GM19452 (cell line): ENCODE measurements around the gene SLC25A21.
A peak's percentile ranks its signal among the peaks of the same experiment; 100 is the strongest.

ENCODE experiments used
- ATAC-seq: cut with Tn5 transposase; IDR thresholded peaks from one replicate; pipeline ENCODE4 v1.9.1; 2021; ENCODE audit not compliant: unreplicated experiment

Gene SLC25A21

GRCh38 chr14:36948157-36948859 is 224.1 kb downstream of the SLC25A21 start:
- ATAC-seq: no peak

DNA sequence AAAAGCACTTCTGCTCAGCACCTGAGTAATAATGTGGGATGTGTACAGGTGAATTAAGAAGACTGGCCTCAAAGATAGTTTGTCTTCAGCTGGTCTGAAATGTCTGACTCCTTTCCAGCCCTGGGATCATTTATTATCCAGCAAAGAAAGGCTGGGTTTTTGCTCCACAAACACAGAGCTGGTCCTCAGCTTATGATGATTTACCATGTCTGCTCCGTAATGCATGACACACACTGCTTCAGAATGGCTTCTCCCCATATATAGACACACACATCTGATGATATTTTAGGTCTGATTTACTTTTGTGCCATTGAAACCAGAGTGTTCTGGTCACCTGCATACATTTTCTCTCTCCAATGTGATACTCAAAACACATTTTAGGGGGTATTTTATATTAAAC is 225.0 kb downstream of the SLC25A21 start:
- no peak for ATAC-seq

GRCh38 chr14:36946872-36947271 is 225.5 kb downstream of the SLC25A21 start:
- no peak for ATAC-seq

GRCh38 chr14:36944307-36945010 is 227.9 kb downstream of the SLC25A21 start:
- ATAC-seq: no peak

DNA sequence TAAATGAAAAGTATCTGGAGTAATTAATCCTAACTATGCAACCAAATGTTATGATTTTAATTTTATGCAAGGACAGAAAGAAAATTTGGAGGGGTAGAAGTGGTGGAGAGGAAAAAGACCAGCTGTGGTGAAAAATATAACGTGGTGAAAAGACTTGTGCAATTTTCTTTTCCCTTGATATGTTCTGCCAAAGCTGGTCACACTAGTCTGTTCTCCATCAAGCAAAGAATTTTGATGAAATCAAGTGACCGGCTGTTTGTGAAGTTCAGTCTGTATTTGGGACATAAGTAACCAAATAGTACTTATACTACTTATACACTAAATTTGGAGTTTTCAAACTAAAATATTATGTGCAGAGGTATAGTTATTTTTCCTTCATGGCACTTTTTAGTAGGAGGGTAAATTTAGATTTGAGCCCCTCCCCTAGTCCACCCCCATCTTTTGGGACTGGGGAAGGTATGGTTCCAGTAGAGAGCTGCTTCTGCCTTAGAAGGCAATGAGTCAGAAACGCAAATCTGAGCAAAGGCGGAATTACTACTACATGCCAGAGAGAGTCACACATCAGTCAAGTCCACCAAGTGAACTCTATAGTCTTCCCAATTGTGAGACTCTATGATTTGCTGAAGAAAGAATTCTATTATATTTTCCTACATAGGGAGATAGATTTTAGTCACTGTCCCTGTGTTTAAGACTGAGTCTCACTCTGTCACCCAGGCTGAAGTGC is 229.7 kb downstream of the SLC25A21 start:
- ATAC-seq: no peak

DNA sequence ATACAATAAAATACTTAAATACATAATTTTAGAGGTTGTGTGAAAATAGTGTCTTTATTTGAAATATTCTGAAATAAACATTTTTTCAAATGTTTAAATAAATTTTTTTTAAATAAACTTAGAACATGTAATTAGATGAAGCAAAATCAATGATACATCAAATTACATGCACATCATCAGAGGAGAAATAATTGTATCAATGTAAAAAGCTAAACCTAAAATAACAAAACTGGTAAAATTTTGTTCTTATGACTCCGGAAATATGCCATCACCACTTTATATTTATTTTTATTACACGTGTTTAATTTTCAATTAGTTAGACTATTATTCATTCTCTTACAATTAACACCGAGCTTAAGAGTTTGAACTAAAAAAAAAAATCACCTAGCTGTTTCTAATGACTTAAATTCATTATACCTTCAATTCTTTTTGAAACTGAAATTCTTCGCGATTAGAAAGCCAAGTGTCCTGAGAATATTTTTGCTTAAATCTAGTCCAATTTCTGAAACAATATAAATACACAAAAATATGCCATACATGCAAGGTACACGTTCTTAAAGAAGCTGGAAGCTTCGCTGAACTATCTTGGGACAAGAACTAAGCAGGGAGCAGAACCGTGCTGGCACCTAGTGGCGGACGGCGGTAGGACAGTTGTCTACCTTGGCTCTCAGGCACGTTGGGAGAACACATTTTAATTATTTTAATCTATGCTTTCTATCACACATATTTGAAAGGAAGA is 230.5 kb downstream of the SLC25A21 start:
- peak; percentile 82 for ATAC-seq

DNA sequence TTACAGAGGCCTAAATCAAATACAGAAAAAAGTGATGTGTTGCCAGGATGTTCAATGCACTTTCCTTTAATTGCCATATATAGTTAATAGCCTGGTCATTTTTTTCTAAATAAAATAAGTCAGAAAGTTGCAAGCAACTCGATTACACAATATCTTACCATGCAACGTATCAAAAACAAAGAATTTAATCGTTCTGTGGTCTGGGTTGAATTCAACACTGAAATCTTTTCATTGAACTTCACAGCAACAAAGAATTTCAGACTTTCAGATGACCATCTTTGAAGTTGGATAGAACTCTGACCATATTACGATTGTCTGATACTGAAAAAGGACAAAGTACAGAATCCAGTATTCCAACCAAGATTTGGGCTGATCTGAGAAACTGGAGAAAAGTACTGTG is 231.9 kb downstream of the SLC25A21 start:
- ATAC-seq: no peak

- ATAC-seq: no peak
Measured at GRCh38 chr14:36939265-36939664, 233.1 kb downstream of the SLC25A21 start.

DNA sequence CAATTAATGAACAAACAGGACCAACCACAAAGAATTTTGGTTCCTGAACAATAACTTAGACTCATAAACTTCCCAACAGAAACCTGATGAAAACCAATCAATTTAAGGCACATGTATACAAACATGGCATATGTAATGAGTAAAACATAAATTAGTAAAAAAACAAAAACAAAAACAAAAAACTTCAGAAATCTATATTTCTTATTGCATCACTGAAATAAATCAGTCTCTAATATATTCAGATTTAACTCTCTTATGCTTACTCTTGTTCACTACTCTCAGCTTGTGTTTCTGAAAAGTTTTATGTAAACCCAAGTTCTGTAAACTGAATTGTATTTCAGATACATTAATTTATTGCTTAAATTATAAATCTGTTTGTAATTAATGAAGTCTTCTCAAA is 233.7 kb downstream of the SLC25A21 start:
- no peak for ATAC-seq

DNA sequence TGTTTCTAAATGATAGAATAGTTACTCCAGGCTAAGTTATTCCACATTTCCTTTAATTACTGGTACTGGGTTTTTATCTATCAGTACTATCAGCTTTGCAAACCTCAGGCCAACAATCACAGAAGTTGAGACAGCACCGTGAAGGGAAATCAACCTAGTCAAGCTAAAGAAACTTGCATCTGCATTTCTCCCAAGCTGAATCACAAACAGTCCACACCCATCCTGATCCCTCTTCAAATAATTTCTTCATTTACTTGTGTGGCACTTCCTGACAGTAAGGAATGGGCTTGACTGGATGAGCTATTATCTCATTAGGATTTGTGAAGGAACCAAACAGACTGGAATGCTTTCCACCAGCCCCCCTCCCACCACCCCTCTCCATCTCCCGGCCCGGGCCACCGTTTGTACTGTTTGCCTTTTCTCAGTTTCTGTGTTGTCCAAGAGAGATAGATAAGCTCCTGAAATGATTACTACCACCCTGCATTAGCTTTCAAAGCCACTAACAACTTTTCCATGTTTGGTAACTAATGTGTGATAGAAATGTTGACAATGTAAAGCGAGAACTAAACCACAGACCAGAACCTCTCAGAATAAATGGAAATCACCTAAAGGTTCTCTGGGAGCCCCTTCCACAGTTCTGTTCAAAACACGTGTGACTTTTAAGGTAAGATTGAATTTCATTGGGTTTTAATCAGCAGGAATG is 236.3 kb downstream of the SLC25A21 start:
- no peak for ATAC-seq

- ATAC-seq: no peak
Measured at GRCh38 chr14:36934304-36934703, 238.1 kb downstream of the SLC25A21 start.

- ATAC-seq: no peak
Measured at GRCh38 chr14:36931791-36932190, 240.6 kb downstream of the SLC25A21 start.

- ATAC-seq: no peak
Measured at GRCh38 chr14:36928432-36928831, 244.0 kb downstream of the SLC25A21 start.

- no peak for ATAC-seq
Measured at GRCh38 chr14:36925094-36925493, 247.3 kb downstream of the SLC25A21 start.

- ATAC-seq: no peak
Measured at GRCh38 chr14:36916668-36917067, 255.7 kb downstream of the SLC25A21 start.

DNA sequence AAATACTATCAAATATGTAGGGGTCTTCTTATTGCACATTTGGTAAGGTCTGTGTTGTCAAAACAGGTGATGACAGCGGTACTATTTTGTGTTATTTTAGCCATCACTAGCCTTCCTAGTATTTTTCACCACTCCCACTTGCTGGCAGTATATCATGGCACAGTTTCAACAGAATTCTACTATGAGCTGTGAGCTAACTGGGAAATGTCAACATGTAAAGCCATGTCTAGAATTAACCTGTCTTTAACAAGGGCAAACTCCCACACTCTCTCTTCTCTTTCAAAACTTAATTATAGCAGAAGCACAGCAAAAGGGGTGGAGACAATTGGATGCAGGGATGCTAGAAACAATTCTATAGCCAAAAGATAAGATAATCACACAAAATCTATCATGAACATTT is 257.3 kb downstream of the SLC25A21 start:
- no peak for ATAC-seq

GRCh38 chr14:36910578-36910977 is 261.8 kb downstream of the SLC25A21 start:
- ATAC-seq: no peak

GRCh38 chr14:36905272-36905888 is 267.0 kb downstream of the SLC25A21 start:
- ATAC-seq: no peak

- ATAC-seq: no peak
Measured at GRCh38 chr14:36901861-36902260, 270.5 kb downstream of the SLC25A21 start.

DNA sequence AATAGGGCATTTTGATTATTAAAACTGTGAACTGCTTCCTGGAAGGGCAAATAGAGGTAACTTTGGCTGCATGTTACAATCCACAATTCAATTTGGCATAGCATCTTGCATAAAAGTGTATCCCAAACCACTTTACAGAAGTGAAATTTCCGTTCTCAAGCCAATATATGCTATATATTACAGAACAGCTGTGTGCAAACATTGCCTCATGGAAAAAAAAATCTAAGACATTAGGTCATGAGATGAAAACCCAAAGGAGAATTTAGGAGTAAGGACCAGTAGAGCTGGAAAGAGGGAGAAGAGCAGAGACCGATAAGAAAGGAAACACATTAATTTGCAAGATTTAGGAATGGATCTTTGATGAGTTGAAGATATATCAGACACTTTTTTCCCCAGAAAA is 271.6 kb downstream of the SLC25A21 start:
- ATAC-seq: no peak
